GM21717 (cell line): Measurements from ENCODE around the gene KRTAP12-1.
"Not testable (repeated sequence)": the region's sequence is repeated elsewhere in the genome, so short reads cannot be mapped to it uniquely, and the experiment has no call there.

Source experiments
- ATAC-seq: cut with Tn5 transposase; IDR thresholded peaks from one replicate; pipeline ENCODE4 v1.9.1; 2021; ENCODE audit warnings: mild to moderate bottlenecking, moderate library complexity; ENCODE audit not compliant: unreplicated experiment

The KRTAP12-1 gene

GRCh38 chr21:44648557-44649311, 33.2 kb downstream of the KRTAP12-1 start:
- no peak for ATAC-seq

GRCh38 chr21:44647222-44647552, 34.8 kb downstream of the KRTAP12-1 start:
- no peak for ATAC-seq

GRCh38 chr21:44646366-44647221, 35.4 kb downstream of the KRTAP12-1 start, which contains the start of gene KRTAP10-11:
Gene KRTAP10-11, plus strand, starts transcription at chr21:44646414. Its CDS starts 45 bp downstream, at chr21:44646459.
- not testable (repeated sequence) for ATAC-seq

- ATAC-seq = no peak
These were observed 37.1 kb downstream of the KRTAP12-1 start for GRCh38 chr21:44644878-44645277.

- no peak for ATAC-seq
These were observed 38.1 kb downstream of the KRTAP12-1 start for GRCh38 chr21:44643741-44644310.

- no peak for ATAC-seq
These were observed 41.2 kb downstream of the KRTAP12-1 start for GRCh38 chr21:44640761-44641160.

GRCh38 chr21:44639331-44639655, 42.7 kb downstream of the KRTAP12-1 start:
- ATAC-seq = no peak

GRCh38 chr21:44638506-44639330, 43.2 kb downstream of the KRTAP12-1 start:
- not testable (repeated sequence) for ATAC-seq

GRCh38 chr21:44637851-44638348, 44.1 kb downstream of the KRTAP12-1 start:
- not testable (repeated sequence) for ATAC-seq

GRCh38 chr21:44637018-44637850, 44.7 kb downstream of the KRTAP12-1 start, which contains the start of gene KRTAP10-10:
Gene KRTAP10-10, plus strand, starts transcription at chr21:44637356. Its CDS starts 62 bp downstream, at chr21:44637418.
- ATAC-seq = no peak

- no peak for ATAC-seq
These were observed 45.5 kb downstream of the KRTAP12-1 start for GRCh38 chr21:44636209-44637017.

GRCh38 chr21:44632067-44632466, 49.9 kb downstream of the KRTAP12-1 start:
- ATAC-seq = no peak
